GM12873 (cell line): Measurements from ENCODE around the gene ECT2L.

Experiments used
- CTCF ChIP-seq: IDR thresholded peaks from 2 replicates; pipeline ENCODE4 v1.5.1; 2012; ENCODE audit warnings: low read depth, mild to moderate bottlenecking, moderate library complexity, low read length, control low read depth; ENCODE audit not compliant: insufficient read depth; ENCODE audit errors: missing control alignments

The ECT2L gene

GRCh38 chr6:138773177-138774091, 22.5 kb upstream of the ECT2L start, which contains the start of gene CCDC28A:
TSS of gene CCDC28A (plus strand) at chr6:138773769. CDS start at chr6:138776121, 2,352 bp downstream.
- no peak for TF ChIP-seq CTCF

GRCh38 chr6:138774370-138774769, 21.5 kb upstream of the ECT2L start:
- no peak for TF ChIP-seq CTCF

GRCh38 chr6:138776659-138777058, 19.2 kb upstream of the ECT2L start:
- TF ChIP-seq CTCF = no peak

- no peak for TF ChIP-seq CTCF
Observed at GRCh38 chr6:138778331-138778730, 17.6 kb upstream of the ECT2L start.

- TF ChIP-seq CTCF = no peak
Observed at GRCh38 chr6:138782243-138782642, 13.6 kb upstream of the ECT2L start.

GRCh38 chr6:138785079-138785478, 10.8 kb upstream of the ECT2L start:
- TF ChIP-seq CTCF = no peak

- no peak for TF ChIP-seq CTCF
Observed at GRCh38 chr6:138785980-138786379, 9.9 kb upstream of the ECT2L start.
